Hepatic stellate cell (primary cell): Measurements from ENCODE around the gene CCDC57.
A peak's percentile ranks its signal among the peaks of the same experiment; 100 is the strongest.
"Not testable (repeated sequence)": the region's sequence is repeated elsewhere in the genome, so short reads cannot be mapped to it uniquely, and the experiment has no call there.

ENCODE experiments used
- DNase-seq: peaks from one replicate; pipeline ENCODE4 v3.0.0; 2011; ENCODE audit warnings: low spot score

Gene CCDC57

GRCh38 chr17:82223517-82223916 lies 10.9 kb upstream of the CCDC57 start:
- no peak for DNase-seq

GRCh38 chr17:82222816-82223215 lies 10.2 kb upstream of the CCDC57 start:
- DNase-seq: no peak

- no peak for DNase-seq
Observed at GRCh38 chr17:82221341-82221902, 8.8 kb upstream of the CCDC57 start.

GRCh38 chr17:82219753-82220709 lies 7.4 kb upstream of the CCDC57 start:
- DNase-seq: no peak

GRCh38 chr17:82219083-82219482 lies 6.4 kb upstream of the CCDC57 start:
- no peak for DNase-seq

- no peak for DNase-seq
Observed at GRCh38 chr17:82218349-82219075, 5.9 kb upstream of the CCDC57 start.

- DNase-seq: peak; percentile 88
Observed at GRCh38 chr17:82217530-82218204, 5.0 kb upstream of the CCDC57 start.

GRCh38 chr17:82217120-82217529 lies 4.5 kb upstream of the CCDC57 start:
- DNase-seq: no peak

GRCh38 chr17:82216301-82217119 lies 3.9 kb upstream of the CCDC57 start:
- peak; percentile 68 for DNase-seq

- DNase-seq: no peak
Observed at GRCh38 chr17:82215972-82216300, 3.3 kb upstream of the CCDC57 start.

- peak; percentile 84 for DNase-seq
Observed at GRCh38 chr17:82215095-82215971, 2.7 kb upstream of the CCDC57 start.

GRCh38 chr17:82214012-82214628 lies 1.5 kb upstream of the CCDC57 start:
- DNase-seq: no peak

- peak; percentile 94 for DNase-seq
Observed at GRCh38 chr17:82213251-82214011, 789 bp upstream of the CCDC57 start.

- not testable (repeated sequence) for DNase-seq
Observed at GRCh38 chr17:82210655-82211054, 2.0 kb downstream of the CCDC57 start.

- DNase-seq: peak; percentile 85
Observed at GRCh38 chr17:82205720-82206508, 6.7 kb downstream of the CCDC57 start.

GRCh38 chr17:82204831-82205719 lies 7.6 kb downstream of the CCDC57 start:
- DNase-seq: peak; percentile 70

- DNase-seq: no peak
Observed at GRCh38 chr17:82203920-82204319, 8.7 kb downstream of the CCDC57 start.
